ENCODE results near the gene PALLD.
"Not testable (repeated sequence)": the region's sequence is repeated elsewhere in the genome, so short reads cannot be mapped to it uniquely, and the experiment has no call there.

The PALLD gene

DNA sequence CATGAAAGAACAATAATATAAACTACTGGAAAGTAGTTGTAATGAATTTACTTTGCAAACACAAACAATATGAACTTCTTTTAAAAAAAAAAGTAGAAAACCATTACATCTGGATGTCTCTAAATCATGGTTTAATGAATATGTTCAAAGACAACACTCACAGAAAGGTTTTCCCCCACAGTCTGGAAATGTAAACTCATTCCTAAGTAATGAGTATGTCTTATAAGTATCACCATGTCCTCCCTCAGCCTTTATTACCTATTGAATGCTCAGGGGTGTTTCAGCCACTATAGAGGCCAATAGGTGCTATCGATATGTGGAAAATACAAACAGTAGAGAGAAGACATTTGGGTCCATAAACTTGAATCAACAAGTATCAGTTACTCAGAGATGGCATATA is 186.7 kb downstream of the PALLD start:
- no peak for DNase-seq

DNA sequence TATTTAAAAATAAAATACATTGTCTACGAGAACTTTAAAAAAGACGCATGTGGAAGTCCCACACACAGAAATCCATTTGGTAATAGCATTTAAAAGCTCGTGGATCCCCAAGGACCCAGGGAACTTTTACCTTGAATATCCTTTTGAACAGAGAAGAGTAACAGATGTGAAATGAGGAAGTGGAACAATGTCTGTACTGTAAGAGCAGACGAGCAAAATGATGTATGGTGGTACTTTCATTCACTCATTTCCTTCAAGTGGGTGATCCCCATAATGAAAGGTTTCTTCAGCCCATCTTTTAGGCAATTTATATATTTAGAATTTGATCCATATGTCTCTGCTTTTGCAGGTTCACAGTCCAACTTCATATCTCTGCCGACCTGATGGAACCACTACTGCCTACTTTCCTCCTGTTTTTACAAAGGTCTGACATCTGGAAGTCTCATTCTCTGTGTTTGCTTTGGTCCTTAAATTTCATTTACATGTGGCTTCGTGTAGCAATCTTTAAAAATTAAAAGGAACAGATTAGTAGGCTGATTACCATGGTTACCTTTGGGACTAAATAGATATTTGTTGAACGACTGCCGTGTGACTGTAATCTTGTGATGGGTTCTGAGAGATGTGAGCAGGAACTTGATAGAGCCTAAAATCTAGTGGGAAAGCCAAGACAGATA is 188.4 kb downstream of the PALLD start:
- DNase-seq, result no peak

DNA sequence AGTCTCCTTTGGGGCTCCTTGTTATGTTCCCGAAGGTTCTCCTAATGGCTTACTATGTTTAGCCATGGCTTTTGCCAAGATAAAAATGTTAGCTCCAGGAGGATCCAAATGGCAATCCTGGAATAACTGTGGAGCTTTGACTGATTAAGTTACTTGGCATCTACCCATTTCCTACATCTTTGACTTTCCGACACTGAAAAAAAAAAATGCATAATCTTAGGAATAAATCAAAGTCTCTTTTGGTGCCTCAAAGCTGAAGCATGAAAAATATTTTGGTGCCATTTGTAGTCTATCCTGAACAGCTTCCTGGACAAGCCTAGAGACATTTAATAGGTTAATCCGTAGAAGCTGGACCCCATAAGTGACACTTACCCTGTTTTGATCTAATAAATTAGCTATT is 191.7 kb downstream of the PALLD start:
- DNase-seq, result no peak

DNA sequence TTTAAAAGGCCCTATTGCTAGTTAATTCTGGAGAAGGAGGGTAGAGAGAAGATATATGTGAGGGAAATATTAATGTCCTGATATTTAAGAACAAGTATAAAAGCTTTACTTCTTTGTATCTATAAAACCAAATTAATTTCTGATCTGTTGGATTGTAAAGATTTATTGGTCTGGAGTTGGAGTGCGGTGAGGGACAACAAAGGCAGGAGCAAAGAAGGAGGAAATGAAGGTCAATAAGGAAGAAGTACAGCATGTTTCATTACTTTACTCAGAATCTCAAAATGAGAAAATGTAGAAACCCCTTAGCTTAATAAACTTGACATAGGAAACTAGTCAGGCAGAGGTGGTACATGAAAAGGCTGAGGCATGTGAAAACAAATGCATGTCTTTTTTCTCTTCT is 192.9 kb downstream of the PALLD start:
- DNase-seq, result no peak

DNA sequence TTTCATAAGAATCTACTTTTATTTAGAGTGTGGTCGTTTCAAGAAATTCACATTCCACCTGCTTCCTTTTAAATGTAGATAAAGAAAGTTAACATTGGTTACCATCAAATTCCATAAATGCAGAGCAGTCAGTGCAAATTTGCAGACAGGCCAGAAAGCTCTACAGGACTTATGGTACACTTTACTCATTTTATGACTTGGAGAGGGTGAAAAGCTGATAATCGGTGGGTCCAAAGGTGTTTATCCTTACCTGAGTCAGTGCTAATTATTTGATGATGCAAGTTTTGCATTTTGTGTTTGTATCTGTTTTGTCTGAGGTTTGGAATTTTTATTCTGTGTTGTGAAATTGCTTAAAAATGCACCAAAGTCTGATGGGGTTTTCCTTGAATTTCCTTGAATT is 193.3 kb downstream of the PALLD start:
- no peak for DNase-seq

DNA sequence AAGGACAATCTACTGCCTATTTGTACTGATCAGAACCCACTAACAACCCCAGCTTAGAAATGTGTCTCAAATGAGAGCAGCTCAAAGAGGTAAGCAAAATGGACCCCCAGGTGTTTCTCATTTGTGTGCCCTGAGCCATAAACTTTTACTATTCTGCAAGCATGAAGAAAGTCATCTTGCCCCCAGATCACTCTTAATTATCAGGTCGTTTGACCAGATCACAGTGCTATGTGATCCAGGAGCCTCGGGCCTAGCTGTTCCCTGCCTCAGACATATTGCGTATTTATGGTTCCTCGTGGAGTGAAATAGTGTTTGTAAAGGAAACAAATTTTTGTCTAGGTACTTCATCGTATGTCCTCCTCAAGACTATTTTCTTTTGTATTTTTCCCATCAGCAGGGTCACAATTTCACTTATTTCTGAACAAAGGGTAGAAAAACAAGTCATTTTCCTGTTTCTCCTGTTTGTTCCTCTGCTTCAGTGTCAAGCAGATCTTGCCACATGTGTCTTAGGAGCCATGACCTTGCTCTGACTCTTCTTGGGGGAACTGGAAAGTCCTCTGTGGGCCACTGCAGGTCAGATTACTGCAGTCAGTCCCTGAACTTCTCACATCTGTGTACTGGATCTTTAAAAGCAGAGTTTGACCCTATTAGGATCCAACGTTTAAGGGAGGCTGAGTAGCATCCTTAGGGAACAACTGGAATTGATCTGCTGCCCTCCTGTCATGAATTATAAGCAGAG is 194.9 kb downstream of the PALLD start:
- DNase-seq, result no peak

DNA sequence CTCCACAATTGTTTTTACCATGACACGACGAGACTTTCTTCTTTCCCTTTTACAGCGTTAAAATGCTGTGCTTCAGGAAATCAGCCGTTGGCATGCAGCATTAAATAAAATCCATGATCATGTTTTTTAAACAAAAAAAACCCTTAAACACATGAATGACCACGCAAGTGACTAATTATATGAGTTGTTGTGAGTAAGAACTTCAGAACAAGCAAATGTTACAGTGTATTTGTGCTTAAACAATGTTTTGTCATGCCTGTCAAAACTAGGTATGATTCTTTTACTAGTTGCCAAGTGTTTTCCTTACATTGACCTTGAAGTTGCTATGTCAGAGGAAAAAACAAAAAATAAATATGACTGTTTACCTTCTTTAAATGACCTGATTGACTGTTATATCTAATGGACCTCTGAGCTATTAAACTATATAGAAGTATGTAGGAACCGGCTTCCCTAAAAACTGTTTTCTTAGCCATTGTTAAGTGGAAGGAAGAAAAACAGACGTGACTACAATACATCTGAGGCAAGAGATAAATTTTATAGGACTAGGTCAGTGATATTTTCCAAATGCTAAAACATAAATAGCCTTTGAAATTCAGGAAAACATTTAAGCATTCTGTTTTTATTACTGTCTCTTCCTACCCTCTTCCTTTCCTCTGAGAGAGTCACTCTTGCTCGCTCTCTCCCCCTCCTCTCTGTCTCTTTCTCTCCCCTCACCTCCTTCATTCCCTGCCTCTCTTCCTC is 197.1 kb downstream of the PALLD start:
- DNase-seq, result no peak

DNA sequence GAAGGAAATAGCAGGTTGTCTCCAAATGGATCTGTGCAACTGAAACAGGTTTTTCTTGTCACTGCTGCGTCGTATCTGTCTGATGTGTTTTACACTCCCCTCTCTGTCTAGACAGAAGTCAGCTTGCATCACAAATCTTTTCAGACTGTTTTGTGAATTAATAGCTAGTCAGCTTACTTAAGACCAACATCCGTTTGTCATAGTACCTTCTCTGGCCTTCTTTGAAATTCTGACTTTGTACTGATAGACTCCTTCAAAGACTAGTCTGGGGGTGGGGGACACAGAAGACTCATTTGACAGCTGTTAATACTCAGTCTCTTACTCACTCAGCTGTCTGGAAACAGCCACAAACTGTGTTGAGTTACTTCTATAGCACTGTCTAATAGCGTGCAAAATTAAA is 197.8 kb downstream of the PALLD start:
- no peak for DNase-seq

DNA sequence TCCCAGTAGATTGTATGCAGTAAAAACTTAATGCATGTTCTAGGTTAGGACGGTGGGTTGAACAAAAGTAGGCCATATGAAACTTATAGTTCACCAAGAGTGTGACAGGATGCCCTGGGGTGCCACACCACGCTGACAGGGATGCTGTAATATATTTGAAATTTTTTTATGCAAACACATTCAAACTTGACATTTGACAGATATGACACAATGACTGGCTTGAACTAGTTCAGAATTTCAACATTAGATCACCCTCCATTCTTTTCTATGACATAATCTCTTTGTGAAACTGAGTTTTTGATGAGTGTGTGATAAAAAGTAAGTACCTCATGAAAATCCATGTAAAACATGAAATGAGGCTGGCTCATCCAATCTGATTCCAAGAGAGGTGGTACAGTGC is 198.4 kb downstream of the PALLD start:
- no peak for DNase-seq

DNA sequence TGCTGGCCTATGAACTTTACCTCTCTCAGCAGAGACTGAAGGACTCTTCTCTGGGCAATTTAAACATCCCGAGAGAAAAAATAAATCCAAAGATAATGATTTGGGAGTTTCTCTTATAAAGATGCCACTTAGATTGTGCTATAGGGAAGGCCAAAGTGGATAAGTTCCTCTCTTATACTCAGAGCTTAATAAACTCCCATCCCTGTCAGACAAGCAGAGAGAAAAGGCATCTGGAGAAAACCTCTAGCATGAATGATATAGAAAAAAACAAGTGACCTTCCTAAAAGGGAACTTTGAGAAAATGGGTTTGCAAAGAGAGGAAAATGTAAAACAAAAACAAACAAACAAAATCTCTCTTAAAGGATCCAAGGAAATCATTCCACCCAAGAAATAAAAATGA is 199.4 kb downstream of the PALLD start:
- DNase-seq, result no peak

DNA sequence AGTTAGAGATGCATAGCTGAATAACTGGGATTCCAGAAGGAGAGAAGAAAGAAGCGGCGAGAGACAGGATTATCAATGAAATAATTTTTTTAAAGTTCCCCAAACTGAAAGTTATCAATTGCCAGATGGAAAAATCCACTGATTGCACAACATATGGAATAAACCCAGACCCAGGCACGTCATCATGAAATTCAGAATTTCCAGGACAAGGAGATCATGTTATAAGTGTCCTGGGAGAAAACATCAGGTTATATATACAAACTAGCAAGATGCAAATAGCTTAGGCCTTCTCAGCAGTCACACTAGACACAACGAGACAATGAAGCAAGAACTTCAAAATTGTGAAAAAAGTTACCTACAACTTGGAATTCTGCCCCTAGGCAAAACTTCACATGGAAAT is 200.0 kb downstream of the PALLD start:
- no peak for DNase-seq

DNA sequence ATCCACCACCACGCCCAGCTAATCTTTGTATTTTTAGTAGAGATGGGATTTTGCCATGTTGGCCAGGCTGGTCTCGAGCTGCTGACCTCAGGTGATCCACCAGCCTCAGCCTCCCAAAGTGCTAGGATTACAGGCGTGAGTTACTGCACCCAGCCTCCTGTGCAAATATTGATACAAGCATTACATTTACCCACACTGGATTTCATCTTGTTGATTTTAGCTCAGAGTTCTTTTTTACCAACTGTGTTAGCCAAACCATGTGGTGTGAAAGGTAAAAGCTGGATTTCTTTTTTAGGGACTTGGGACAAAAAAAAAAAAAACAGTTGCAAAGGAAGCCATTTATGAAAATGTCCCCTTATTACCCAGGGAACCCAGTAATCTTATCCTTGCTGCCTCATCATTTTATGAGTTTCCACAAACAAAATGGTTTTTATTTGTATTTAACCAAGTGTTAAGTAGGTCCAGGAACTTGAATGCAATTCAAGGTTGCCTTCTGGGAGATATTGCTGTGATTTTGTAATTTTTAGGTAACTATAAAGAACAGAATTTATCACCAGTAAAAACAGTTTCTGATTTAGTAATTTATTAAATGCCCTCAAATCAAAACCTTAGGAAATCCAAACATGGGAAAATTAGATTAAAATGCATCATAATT is 202.5 kb downstream of the PALLD start:
- DNase-seq, result no peak

DNA sequence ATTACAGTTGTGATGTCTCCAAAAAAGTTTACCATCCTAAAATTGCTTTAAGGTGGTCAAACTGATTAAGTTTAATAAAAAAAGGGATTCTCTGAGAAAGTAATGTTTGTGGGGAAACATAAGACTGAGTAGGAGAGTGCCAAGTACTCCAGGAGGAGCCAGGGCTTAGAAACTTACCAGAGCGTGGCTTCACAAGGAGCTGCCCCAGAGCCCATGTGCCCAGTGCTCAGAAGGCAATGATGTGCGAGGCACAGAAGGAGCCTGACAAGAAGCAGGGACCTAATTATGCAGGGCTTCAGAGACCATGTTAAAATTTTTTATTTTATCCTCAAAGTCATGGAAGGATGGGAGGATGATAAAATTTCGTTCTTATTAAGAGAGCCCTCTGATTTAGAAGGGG is 204.2 kb downstream of the PALLD start:
- DNase-seq, result no peak

DNA sequence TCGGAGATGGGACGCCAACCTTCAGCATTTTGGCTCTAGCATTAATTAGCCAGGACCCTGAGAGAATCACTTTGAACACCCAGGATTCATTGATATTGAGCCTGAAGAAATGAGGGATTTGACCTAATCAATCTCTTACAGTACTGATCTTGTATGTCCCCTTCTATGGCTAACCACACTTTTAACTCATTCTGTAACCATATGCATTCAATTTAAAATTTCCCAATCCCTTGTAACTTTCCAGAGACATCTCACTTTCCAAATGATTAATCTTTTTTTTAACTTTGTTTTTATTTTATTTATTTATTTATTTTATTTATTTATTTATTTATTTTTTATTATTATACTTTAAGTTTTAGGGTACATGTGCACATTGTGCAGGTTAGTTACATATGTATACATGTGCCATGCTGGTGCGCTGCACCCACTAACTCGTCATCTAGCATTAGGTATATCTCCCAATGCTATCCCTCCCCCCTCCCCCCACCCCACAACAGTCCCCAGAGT is 205.8 kb downstream of the PALLD start:
- not testable (repeated sequence) for DNase-seq

DNA sequence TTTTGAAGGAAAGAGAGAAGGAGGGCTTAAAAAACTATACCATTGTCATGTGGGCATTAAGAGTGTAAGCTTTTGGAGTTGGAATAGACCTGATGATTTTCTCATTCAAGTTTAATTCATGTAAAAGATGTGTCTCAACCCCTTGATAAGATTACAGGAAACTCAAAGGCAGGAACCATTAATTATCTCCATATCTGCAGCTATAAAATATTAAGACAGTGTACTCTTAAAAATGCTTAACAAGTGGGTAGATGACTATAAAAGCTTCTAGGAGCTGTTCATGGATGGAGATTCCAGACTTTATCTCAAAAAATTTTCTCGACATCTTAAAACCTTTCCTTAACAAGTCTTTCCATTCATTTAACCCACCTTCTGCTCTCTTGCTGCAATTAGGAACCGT is 208.3 kb downstream of the PALLD start:
- no peak for DNase-seq

DNA sequence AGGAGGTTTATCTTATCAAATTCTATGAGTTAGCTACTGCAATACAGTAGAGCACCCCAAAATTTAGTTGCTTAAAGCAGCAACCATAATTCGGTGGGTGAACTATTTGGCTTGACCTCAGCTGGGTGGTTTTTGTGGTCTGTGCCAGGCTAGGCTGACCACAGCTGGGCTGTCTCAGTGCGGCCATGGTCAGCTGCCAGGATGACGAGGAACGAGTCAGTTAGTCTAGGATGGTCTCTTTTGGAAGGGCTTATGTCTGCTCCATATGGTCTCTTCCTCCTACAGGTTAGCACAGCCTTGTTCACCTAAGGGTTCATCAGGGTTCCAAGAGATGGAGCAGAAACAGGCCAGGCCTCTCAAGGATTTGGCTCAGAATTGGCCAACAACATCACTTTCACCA is 210.4 kb downstream of the PALLD start:
- DNase-seq, result no peak

DNA sequence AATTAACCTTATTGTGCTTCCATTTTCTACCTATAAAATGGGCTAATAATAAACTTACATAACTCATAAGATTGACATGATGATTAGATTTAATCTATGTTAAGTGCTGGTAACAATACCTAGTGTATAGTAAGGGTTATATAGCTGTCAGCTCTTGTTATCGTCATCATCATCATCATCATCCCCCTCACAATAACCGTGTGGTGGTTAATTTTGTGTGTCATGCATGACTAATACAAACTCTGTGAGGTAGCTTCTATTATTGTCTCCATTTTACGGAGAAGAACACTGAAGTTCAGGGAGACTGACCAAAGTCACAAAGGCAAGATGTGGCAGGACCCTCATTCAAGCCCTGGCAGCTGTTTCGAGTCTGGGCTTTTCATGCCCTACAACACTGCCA is 211.3 kb downstream of the PALLD start:
- DNase-seq, result no peak

DNA sequence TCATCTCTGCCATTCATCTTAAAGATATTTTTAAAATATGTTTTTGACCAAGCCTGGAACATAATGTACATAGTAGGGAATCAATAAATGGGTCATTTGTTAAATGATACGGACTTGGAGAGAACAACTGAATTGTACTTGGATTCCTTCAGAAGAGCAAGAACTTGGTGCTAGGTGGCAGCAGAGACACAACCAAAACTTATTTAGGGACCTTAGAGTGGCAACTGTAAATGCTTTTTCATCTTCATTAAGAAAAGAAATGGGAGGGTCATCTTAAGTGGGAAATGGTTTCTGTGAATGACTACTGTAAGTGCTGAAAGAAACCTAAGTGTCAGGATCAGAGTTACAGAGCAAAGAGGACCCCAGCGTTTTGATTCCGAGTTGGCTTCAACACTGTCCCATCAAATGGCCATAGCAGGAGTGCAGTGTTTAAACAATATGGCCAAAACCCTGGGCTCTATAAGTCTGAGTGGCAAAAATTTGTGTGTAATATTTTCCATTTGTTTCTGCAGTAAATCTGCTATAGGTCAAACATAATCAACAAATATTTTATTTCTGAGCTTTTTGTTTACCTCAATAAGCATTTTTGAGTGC is 213.6 kb downstream of the PALLD start:
- DNase-seq, result no peak

DNA sequence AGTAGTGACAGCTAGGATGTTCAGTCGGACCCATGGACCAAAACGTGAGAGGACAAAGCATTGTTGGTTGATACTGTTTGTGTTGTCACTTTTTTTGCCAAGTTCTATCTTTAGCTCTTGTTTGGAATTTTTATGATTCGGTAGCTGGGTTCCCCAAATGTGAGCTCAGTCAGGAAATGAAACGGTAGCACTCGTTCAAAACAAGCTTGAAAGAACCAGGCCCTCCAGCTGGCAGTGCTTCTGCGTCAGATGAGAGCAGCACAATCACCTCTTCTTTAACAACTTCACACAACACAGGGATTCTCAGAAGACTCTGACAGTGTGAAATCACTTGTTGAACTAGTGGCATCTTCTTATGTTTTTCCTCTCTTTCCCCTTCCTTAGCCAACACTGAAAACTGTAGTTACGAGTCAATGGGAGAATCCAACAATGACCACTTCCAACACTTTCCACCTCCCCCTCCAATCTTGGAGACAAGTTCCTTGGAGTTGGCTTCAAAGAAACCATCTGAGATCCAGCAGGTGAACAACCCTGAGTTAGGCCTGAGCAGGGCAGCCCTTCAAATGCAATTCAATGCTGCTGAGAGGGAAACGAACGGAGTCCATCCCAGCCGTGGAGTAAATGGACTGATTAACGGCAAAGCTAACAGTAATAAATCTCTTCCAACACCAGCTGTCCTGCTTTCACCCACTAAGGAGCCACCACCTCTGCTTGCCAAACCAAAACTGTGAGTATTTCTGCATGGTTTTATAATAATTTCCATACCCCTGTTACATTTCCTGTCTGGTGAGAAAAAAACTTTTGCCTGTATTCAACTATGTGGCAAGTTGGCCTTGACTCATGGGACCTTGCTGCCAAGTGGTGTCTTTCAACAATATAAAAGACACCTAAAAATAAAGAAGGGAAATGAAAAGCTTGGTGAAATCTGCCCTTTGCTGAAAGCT is 214.6 kb downstream of the PALLD start:
- peak; percentile 4 for DNase-seq

DNA sequence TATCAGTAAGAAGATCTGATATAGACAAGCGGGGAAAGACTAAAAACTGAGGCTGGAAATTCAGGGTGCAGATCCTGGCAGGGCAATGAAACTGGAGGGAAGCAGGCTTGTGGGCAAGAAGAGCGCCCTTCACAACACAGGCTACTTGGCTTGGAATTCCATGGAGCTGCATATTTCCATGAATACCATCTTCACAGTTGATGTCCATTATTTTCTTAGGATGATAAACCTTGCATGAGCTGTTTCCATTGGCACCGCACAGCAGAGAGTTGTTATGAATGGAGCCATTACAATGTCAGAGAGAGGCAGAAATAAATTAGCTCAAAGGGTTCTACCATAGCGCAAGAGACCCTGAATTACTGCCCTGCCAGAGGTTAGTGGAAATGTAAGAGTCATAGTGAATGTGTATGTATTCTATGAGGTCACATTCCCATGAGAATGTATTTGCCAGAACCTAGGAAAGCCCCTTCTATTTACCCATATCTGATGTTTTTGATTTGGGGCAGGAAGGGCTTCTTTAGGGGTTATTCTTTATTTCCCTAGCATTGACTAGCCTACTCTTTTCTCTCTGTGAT is 215.6 kb downstream of the PALLD start:
- DNase-seq, result no peak

DNA sequence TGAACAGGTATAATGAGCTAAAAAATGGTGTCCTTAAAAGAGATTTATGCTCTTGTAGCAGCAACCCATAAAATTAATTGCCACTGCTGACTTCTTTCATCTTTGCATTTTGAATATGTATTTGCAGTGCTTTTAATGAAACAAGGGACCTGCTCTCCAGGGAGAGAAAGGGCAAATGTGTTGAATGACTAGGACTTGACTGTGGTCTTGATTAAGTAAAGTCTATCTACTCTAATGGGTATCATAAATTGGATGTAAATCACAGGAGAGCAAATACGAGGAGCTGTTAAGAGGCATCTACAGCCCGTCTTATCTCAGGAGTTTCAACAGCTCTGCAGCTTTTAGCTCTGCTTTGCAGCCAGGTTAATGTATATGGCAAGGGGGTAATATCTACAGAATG is 216.4 kb downstream of the PALLD start:
- DNase-seq, result no peak

Data from activated CD4-positive, alpha-beta T cell treated with anti-CD3 and anti-CD28 coated beads, Interleukin-10, Interleukin-2, amounts not matched to agents 100 ng/mL and 50 ng/mL, durations not matched to agents 16 hours and 8 hours (primary cell).